SHP77 treated with DMSO at 0.1 percent for 48 hours (cell line): ENCODE measurements around the gene VAMP5.
A peak's percentile ranks its signal among the peaks of the same experiment; 100 is the strongest.
"Not testable (repeated sequence)": the region's sequence is repeated elsewhere in the genome, so short reads cannot be mapped to it uniquely, and the experiment has no call there.

Source experiments
- DNase-seq: peaks from one replicate; lab custom pipeline; 2025; lab: John Stamatoyannopoulos, UW

Gene VAMP5

GRCh38 chr2:85601771-85602475 is 17.7 kb downstream of the VAMP5 start:
- DNase-seq, result no peak

- peak; percentile 47 for DNase-seq
Measured at GRCh38 chr2:85602476-85603234, 18.4 kb downstream of the VAMP5 start, which contains the start of gene TMEM150A. TSS of gene TMEM150A (minus strand) at chr2:85602698. CDS start at chr2:85601948, 750 bp downstream.

GRCh38 chr2:85604133-85604444 is 19.9 kb downstream of the VAMP5 start:
- DNase-seq, result not testable (repeated sequence)

GRCh38 chr2:85604568-85605339 is 20.5 kb downstream of the VAMP5 start:
- no peak for DNase-seq

- DNase-seq, result no peak
Measured at GRCh38 chr2:85605406-85606115, 21.3 kb downstream of the VAMP5 start.

- no peak for DNase-seq
Measured at GRCh38 chr2:85606116-85606455, 21.9 kb downstream of the VAMP5 start.

- no peak for DNase-seq
Measured at GRCh38 chr2:85607268-85608215, 23.3 kb downstream of the VAMP5 start.

GRCh38 chr2:85611217-85611704 is 27.0 kb downstream of the VAMP5 start:
- no peak for DNase-seq

GRCh38 chr2:85611705-85612587 is 27.7 kb downstream of the VAMP5 start, which contains the start of gene C2orf68:
TSS of gene C2orf68 (minus strand) at chr2:85612066. CDS start at chr2:85611984, 82 bp downstream.
- DNase-seq, result peak; percentile 70

- no peak for DNase-seq
Measured at GRCh38 chr2:85613717-85614515, 29.7 kb downstream of the VAMP5 start.

- DNase-seq, result not testable (repeated sequence)
Measured at GRCh38 chr2:85614757-85615156, 30.5 kb downstream of the VAMP5 start.

GRCh38 chr2:85615413-85615728 is 31.1 kb downstream of the VAMP5 start:
- DNase-seq, result no peak

- DNase-seq, result not testable (repeated sequence)
Measured at GRCh38 chr2:85617723-85618122, 33.5 kb downstream of the VAMP5 start.

GRCh38 chr2:85619617-85620016 is 35.4 kb downstream of the VAMP5 start:
- no peak for DNase-seq

GRCh38 chr2:85621338-85621737 is 37.1 kb downstream of the VAMP5 start:
- no peak for DNase-seq

GRCh38 chr2:85623991-85624390 is 39.8 kb downstream of the VAMP5 start:
- DNase-seq, result no peak

GRCh38 chr2:85628658-85629057 is 44.4 kb downstream of the VAMP5 start:
- DNase-seq, result no peak

GRCh38 chr2:85631316-85631715 is 47.1 kb downstream of the VAMP5 start:
- DNase-seq, result no peak

GRCh38 chr2:85635011-85635410 is 50.8 kb downstream of the VAMP5 start:
- no peak for DNase-seq
